Stimulated activated CD8-positive, alpha-beta memory T cell treated with anti-CD3 and anti-CD28 coated beads, Interleukin-15, amount 100 ng/mL, for 48 hours (primary cell): ENCODE results near the gene MEX3C.
A peak's percentile ranks its signal among the peaks of the same experiment; 100 is the strongest.

ENCODE experiments used
- DNase-seq, 2 donors: peaks; one replicate each; pipeline ENCODE4 v3.0.0-alpha.2; 2020; ENCODE audit warnings: low read depth in 2 of 2

MEX3C gene

DNA sequence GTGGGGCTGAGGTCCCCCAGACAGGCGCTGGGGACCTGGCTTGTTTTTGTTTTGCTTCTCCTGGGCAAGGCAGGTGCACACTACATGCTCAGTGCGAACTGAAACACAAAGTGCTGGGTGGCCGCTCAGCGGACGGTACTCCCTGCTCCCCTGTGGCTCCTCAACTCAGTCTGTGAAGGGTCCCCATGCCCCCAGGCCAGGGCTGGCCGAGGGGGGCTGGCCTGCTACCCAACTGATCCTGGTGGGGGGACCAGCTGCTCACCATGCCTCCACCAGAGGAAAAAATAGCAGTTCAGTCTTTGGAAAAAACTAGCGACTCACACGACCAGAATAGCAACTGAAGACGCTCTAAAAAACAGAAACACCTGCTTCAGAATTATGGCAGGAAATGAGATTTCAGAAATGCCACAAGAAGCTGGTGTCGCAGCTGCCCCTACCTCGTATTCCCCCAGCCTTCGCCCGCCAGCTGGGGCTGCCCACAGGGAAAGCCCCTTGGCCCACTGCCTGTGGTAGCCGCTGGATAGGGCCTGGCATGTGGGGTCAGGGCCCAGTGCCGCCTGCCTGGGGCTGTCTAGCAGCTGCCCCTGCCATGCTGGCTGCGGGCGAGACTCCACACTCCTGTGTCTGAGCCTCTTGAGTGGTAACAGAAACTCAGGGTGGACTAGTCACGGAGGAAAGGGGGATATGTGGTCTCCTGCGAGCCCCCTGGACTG, 43.7 kb downstream of the MEX3C start:
- DNase-seq, result peak; percentile 43 to 54

DNA sequence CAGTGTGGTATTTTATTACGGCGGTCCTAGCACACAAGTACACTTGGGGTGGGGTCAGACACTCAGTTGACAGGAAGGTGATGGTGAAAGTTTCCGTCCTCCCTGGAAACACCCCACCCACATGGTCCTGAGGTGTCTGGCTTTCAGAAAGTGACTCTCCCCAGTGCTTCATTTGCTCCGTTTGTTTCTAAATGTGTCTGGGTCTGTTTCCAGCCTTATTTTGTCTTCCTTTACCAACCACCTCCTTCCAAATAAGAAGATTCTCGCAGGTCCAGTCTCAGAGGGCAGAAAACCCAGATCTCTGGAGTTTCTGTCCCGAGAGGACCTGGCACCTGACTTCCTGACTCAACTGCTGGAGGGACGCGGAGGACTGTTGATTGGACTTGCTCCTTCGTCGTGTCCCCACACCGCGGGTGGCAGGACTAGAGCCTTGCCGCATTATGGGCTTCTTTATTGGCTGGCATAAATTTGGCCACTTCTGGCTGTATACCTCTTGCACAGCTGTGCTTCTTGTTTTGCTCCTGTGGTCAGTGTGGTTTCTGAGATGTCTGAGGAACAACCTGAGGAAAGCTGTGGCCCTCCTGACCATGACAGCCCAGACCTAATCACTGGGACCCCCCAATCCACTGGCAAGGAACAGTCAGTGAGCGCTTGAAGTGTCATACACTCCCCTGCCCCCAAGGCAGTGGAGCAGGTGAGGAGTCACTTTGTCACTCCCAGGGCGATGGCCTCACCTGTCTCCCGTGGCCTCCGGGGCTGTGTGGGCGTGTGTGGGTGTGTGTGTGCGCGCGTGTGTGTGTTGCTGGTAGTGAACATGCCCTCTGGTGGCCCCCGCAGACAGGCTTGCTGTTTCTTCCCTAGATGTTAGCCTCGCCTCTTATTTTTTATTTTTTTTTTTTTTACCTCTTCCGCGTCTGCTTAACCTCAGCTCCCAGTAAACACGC, 45.6 kb downstream of the MEX3C start:
- DNase-seq, result peak; percentile 65 to 66

DNA sequence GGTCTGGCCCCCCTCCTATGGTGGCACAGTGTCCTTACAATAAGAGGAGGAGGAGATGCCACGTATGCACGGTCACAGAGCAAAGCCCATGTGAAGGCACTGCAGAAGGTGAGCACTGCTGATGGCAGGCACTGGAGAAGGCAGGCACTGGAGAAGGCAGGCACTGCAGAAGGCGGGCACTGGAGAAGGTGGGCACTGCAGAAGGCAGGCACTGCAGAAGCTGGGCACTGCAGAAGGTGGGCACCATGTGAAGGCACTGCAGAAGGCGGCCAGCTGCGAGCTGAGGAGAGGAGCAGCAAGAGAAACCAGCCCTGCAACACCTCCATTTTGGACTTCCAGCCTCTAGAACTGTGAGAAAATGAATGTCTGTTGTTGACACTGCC, 46.3 kb downstream of the MEX3C start:
- DNase-seq, result no peak

DNA sequence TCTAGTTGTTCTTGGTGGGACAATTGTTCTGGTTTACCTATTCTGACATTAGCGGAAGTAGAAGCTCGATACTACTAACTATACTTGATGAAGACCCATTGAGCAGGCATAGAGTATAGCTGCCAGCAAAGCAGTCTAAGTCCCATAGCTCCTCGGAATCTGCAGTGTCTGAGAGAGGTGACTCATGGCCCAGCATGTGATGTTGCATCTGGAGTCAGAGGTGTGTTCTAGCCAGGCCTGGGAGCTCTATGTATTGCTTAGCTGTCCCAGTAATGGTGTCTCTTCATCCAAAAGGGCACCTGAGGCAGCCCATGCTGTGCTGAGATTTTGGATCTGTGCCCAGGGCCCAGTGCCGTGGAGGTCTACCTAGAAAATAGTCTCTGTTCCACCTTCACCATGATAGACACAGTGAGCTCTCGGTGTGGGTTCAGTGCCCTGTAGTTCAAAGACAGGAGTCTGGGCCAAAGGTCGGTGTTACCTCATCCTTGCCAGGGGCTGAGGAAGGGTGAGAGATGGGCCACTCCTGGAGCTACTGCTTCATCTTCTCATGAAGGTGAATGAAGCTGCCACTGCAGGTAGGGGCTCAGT, 47.3 kb downstream of the MEX3C start:
- no peak for DNase-seq

GRCh38 chr18:51149670-51150069, 47.8 kb downstream of the MEX3C start:
- no peak for DNase-seq

- no peak for DNase-seq
These were observed 50.6 kb downstream of the MEX3C start for GRCh38 chr18:51146909-51147308.

GRCh38 chr18:51138936-51139335, 58.5 kb downstream of the MEX3C start:
- DNase-seq, result no peak

- no peak for DNase-seq
These were observed 59.6 kb downstream of the MEX3C start for GRCh38 chr18:51137891-51138290.

- DNase-seq, result no peak
These were observed 60.3 kb downstream of the MEX3C start for GRCh38 chr18:51137026-51137729.

DNA sequence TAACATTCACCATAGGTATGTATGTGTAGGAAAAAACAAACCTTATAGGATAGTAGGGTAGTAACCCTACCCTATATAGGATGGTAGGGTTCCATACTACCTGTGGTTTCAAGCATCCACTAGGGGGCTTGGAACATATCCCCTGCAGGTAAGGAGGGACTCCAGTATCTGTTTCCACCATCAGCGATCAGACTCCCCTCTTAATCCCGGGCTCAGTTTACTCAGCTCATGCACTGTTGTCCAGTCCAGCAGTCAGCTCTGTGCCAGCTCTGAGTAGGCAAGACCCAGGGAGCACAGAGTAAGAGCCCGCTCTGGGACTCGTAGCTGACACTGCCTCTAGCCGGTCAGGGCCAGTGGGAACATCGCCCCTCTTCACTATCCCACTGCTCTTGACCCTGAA, 61.7 kb downstream of the MEX3C start:
- no peak for DNase-seq

- DNase-seq, result no peak
These were observed 62.1 kb downstream of the MEX3C start for GRCh38 chr18:51135364-51135763.

GRCh38 chr18:51134721-51135120, 62.8 kb downstream of the MEX3C start:
- DNase-seq, result no peak

GRCh38 chr18:51133580-51134160, 63.8 kb downstream of the MEX3C start:
- DNase-seq, result no peak

DNA sequence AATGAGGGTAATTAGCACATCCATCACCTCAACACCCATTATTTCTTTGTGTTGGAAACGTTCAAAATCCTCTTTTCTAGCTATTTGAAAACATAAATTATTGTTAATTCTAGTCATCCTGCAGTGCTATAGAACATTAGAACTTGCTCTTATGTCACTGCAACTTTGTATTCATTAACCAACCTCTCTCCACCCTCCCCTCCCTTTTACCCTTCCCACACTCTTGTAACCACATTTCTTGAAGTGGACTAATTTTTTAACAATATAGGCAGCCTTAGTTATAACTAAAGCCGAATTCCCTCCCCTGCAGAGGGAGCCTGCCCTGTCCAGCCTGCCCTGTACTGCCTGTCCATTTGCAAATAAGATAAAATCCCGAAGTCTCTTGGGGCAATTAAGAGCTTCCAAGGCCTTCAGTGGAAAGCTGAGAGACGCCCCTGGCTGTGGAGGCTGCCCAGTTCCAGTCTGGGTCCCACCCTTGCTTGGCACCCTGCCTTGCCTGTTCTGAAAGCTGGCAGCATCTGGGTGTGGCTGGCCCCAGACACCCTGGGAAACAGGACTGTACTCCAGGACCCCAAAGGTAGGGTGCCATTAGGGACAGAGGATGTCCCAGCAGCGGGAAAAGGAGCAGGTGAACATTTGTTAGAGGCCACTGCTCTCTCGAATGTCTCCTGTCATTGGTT, 65.1 kb downstream of the MEX3C start:
- no peak for DNase-seq

DNA sequence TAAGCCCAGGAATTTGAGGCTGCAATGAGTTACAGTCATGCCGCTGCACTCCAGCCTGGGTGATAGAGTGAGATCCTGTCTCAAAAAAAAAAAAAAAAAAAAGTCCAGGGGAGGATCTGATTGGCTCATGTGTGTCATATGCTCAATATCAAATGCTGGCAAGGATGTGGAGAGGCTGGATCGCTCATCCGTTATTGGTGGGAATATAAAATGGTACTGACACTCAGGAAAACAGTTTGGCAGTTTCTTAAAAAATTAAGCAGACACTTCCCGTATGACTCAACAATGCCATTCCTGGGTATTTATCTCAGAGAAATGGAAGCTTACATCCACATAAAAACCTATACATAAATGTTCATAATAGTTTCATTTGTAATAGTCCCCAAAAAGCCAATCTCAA, 68.9 kb downstream of the MEX3C start:
- no peak for DNase-seq

- no peak for DNase-seq
These were observed 69.8 kb downstream of the MEX3C start for GRCh38 chr18:51127664-51128063.

DNA sequence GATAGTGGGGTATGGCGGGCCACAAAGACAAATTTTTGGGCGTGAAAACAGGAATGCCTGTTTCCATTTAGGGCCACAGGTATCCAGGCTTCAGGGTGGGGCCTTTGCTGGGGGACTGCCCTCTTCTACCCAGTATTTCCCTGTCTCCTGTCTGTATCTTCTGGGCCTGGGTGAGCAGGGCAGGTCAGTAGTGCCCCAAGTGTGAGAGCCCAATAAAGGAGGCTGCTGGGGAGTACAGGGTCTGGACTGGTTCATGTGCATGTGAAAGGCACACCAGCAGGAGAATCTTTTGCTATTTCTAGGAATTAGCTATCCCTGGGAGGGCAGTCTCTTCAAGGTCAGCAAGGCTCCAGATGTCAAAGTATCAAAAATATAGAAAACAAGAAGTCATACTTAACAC, 71.5 kb downstream of the MEX3C start:
- DNase-seq, result no peak
